ENCODE data around the gene B3GAT1. TPM values are rescaled to one million over a fixed set of nuclear protein-coding genes. Genes with fewer than 3 reads are reported as not detected.

The B3GAT1 gene
- total RNA-seq, 4 donors from 2014 or later: 0.26 to 0.93 (median 0.36) TPM

GRCh38 chr11:134413826-134414731 lies 2.0 kb upstream of the B3GAT1 start:
- no peak overlapping the region for H3K4me3 ChIP-seq

GRCh38 chr11:134413043-134413825 lies 1.2 kb upstream of the B3GAT1 start:
- no peaks in the 10 kb centered on the region for H3K36me3 ChIP-seq
- no peak for DNase-seq (ENCODE audit: low spot score in 2 of 2)
- no peak overlapping the region for H3K27ac ChIP-seq
- no peaks in the 10 kb centered on the region for H3K9me3 ChIP-seq
- H3K4me1 ChIP-seq: peaks cover 17% of the 10 kb centered on the region
- WGBS: 13% methylated on average over 15 of the region's 22 CpGs
- H3K27me3 ChIP-seq: peaks cover 89% of the 10 kb centered on the region
- TF ChIP-seq POLR2A (IDR thresholded peaks at IDR 0.05) (no peak), POLR2AphosphoS5 (IDR thresholded peaks at IDR 0.05) (no peak), EP300 (IDR thresholded peaks at IDR 0.05) (no peak), CTCF (IDR thresholded peaks at IDR 0.05) (no peak)
- peak overlapping the region; percentile 50 for H3K4me3 ChIP-seq

More at GRCh38 chr11:134413826-134414731, 2.0 kb upstream of the B3GAT1 start:
- Histone ChIP-seq H3K27me3 (peaks cover 84% of the 10 kb centered on the region), H3K9me3 (no peaks in the 10 kb centered on the region), H3K27ac (no peak overlapping the region), H3K36me3 (no peaks in the 10 kb centered on the region), H3K4me1 (peaks cover 17% of the 10 kb centered on the region)
- TF ChIP-seq CTCF (IDR thresholded peaks at IDR 0.05) (no peak), POLR2A (IDR thresholded peaks at IDR 0.05) (no peak), EP300 (IDR thresholded peaks at IDR 0.05) (no peak), POLR2AphosphoS5 (IDR thresholded peaks at IDR 0.05) (no peak)
- 33% methylated on average over 18 of the region's 18 CpGs for WGBS
- DNase-seq (ENCODE audit: low spot score in 2 of 2): no peak

- Histone ChIP-seq H3K36me3 (no peaks in the 10 kb centered on the region), H3K9me3 (no peaks in the 10 kb centered on the region), H3K27ac (no peak overlapping the region), H3K4me3 (no peak overlapping the region), H3K27me3 (peaks cover 90% of the 10 kb centered on the region), H3K4me1 (peaks cover 17% of the 10 kb centered on the region)
- DNase-seq (ENCODE audit: low spot score in 2 of 2): no peak
- no peak for TF ChIP-seq POLR2AphosphoS5 (IDR thresholded peaks at IDR 0.05)
- TF ChIP-seq EP300 (IDR thresholded peaks at IDR 0.05): no peak
- WGBS: 80% methylated on average over 5 of the region's 5 CpGs
Measured at GRCh38 chr11:134410766-134411165, 1.3 kb downstream of the B3GAT1 start.

GRCh38 chr11:134409552-134410429 lies 2.3 kb downstream of the B3GAT1 start:
- TF ChIP-seq CTCF (IDR thresholded peaks at IDR 0.05) (no peak), POLR2AphosphoS5 (IDR thresholded peaks at IDR 0.05) (no peak), EP300 (IDR thresholded peaks at IDR 0.05) (no peak), POLR2A (IDR thresholded peaks at IDR 0.05) (no peak)
- WGBS: 72% methylated on average over 13 of the region's 15 CpGs
- Histone ChIP-seq H3K27ac (no peak overlapping the region), H3K9me3 (no peaks in the 10 kb centered on the region), H3K27me3 (peaks cover 90% of the 10 kb centered on the region), H3K4me1 (peaks cover 17% of the 10 kb centered on the region), H3K4me3 (no peak overlapping the region), H3K36me3 (no peaks in the 10 kb centered on the region)
- no peak for DNase-seq (ENCODE audit: low spot score in 2 of 2)

GRCh38 chr11:134407923-134408322 lies 4.1 kb downstream of the B3GAT1 start:
- WGBS: 58% methylated on average over 6 of the region's 8 CpGs

More at GRCh38 chr11:134407923-134408322, 4.1 kb downstream of the B3GAT1 start:
- no peaks in the 10 kb centered on the region for H3K9me3 ChIP-seq
- peaks cover 79% of the 10 kb centered on the region for H3K27me3 ChIP-seq
- H3K4me1 ChIP-seq: peaks cover 17% of the 10 kb centered on the region
- no peaks in the 10 kb centered on the region for H3K36me3 ChIP-seq
- no peak for TF ChIP-seq POLR2AphosphoS5 (IDR thresholded peaks at IDR 0.05)
- TF ChIP-seq POLR2A (IDR thresholded peaks at IDR 0.05): no peak
- TF ChIP-seq CTCF (IDR thresholded peaks at IDR 0.05): no peak
- TF ChIP-seq EP300 (IDR thresholded peaks at IDR 0.05): no peak
- no peak for DNase-seq (ENCODE audit: low spot score in 2 of 2)
- H3K4me3 ChIP-seq: no peak overlapping the region
- no peak overlapping the region for H3K27ac ChIP-seq
